ENCODE data around the gene CIB2.

Gene CIB2

GRCh38 chr15:78164010-78164409 lies 32.8 kb upstream of the CIB2 start (continued):
- TF ChIP-seq, protein P1, sequence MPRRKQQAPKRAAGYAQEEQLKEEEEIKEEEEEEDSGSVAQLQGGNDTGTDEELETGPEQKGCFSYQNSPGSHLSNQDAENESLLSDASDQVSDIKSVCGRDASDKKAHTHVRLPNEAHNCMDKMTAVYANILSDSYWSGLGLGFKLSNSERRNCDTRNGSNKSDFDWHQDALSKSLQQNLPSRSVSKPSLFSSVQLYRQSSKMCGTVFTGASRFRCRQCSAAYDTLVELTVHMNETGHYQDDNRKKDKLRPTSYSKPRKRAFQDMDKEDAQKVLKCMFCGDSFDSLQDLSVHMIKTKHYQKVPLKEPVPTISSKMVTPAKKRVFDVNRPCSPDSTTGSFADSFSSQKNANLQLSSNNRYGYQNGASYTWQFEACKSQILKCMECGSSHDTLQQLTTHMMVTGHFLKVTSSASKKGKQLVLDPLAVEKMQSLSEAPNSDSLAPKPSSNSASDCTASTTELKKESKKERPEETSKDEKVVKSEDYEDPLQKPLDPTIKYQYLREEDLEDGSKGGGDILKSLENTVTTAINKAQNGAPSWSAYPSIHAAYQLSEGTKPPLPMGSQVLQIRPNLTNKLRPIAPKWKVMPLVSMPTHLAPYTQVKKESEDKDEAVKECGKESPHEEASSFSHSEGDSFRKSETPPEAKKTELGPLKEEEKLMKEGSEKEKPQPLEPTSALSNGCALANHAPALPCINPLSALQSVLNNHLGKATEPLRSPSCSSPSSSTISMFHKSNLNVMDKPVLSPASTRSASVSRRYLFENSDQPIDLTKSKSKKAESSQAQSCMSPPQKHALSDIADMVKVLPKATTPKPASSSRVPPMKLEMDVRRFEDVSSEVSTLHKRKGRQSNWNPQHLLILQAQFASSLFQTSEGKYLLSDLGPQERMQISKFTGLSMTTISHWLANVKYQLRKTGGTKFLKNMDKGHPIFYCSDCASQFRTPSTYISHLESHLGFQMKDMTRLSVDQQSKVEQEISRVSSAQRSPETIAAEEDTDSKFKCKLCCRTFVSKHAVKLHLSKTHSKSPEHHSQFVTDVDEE (CRISPR knock-in tag; IDR thresholded peaks at IDR 0.05), result no peak
- TF ChIP-seq, protein P2, sequence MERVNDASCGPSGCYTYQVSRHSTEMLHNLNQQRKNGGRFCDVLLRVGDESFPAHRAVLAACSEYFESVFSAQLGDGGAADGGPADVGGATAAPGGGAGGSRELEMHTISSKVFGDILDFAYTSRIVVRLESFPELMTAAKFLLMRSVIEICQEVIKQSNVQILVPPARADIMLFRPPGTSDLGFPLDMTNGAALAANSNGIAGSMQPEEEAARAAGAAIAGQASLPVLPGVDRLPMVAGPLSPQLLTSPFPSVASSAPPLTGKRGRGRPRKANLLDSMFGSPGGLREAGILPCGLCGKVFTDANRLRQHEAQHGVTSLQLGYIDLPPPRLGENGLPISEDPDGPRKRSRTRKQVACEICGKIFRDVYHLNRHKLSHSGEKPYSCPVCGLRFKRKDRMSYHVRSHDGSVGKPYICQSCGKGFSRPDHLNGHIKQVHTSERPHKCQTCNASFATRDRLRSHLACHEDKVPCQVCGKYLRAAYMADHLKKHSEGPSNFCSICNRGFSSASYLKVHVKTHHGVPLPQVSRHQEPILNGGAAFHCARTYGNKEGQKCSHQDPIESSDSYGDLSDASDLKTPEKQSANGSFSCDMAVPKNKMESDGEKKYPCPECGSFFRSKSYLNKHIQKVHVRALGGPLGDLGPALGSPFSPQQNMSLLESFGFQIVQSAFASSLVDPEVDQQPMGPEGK (CRISPR knock-in tag; IDR thresholded peaks at IDR 0.05; ENCODE audit: borderline replicate concordance), result no peak
- TF ChIP-seq ESRRG (CRISPR knock-in tag; IDR thresholded peaks at IDR 0.05) (no peak), ISL1 (CRISPR knock-in tag; IDR thresholded peaks at IDR 0.05) (no peak), GLIS3 (CRISPR knock-in tag; IDR thresholded peaks at IDR 0.05) (no peak), CSDC2 (CRISPR knock-in tag; IDR thresholded peaks at IDR 0.05) (no peak), ZC3H10 (CRISPR knock-in tag; IDR thresholded peaks at IDR 0.05) (no peak)

- TF ChIP-seq GLIS3 (CRISPR knock-in tag; IDR thresholded peaks at IDR 0.05), result no peak
- TF ChIP-seq BACH2 (CRISPR knock-in tag; IDR thresholded peaks at IDR 0.05; ENCODE audit: borderline replicate concordance), result no peak
- TF ChIP-seq CSDC2 (CRISPR knock-in tag; IDR thresholded peaks at IDR 0.05), result no peak
- TF ChIP-seq TOX (CRISPR knock-in tag; IDR thresholded peaks at IDR 0.05; ENCODE audit: borderline replicate concordance), result no peak
- TF ChIP-seq ARNTL (CRISPR knock-in tag; IDR thresholded peaks at IDR 0.05; ENCODE audit: borderline replicate concordance, low read depth), result no peak
- no peak for TF ChIP-seq TCF4 (CRISPR knock-in tag; IDR thresholded peaks at IDR 0.05; ENCODE audit: borderline replicate concordance)
- TF ChIP-seq ZNF70 (CRISPR knock-in tag; IDR thresholded peaks at IDR 0.05), result no peak
- TF ChIP-seq, protein P3, sequence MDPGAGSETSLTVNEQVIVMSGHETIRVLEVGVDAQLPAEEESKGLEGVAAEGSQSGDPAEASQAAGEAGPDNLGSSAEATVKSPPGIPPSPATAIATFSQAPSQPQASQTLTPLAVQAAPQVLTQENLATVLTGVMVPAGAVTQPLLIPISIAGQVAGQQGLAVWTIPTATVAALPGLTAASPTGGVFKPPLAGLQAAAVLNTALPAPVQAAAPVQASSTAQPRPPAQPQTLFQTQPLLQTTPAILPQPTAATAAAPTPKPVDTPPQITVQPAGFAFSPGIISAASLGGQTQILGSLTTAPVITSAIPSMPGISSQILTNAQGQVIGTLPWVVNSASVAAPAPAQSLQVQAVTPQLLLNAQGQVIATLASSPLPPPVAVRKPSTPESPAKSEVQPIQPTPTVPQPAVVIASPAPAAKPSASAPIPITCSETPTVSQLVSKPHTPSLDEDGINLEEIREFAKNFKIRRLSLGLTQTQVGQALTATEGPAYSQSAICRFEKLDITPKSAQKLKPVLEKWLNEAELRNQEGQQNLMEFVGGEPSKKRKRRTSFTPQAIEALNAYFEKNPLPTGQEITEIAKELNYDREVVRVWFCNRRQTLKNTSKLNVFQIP (CRISPR knock-in tag; IDR thresholded peaks at IDR 0.05; ENCODE audit: borderline replicate concordance, low read depth), result no peak
- no peak for TF ChIP-seq SNAI2 (CRISPR knock-in tag; IDR thresholded peaks at IDR 0.05)
- TF ChIP-seq ZNF565 (CRISPR knock-in tag; conservative IDR thresholded peaks at IDR 0.05; ENCODE audit: low read depth), result no peak
- TF ChIP-seq ZFP30 (CRISPR knock-in tag; IDR thresholded peaks at IDR 0.05), result no peak
- TF ChIP-seq ISL1 (CRISPR knock-in tag; IDR thresholded peaks at IDR 0.05), result no peak
- TF ChIP-seq, protein P1 (CRISPR knock-in tag; IDR thresholded peaks at IDR 0.05), result no peak
- TF ChIP-seq, protein P2 (CRISPR knock-in tag; IDR thresholded peaks at IDR 0.05; ENCODE audit: borderline replicate concordance), result no peak
- no peak for TF ChIP-seq RARB (CRISPR knock-in tag; IDR thresholded peaks at IDR 0.05)
- TF ChIP-seq ESRRG (CRISPR knock-in tag; IDR thresholded peaks at IDR 0.05), result no peak
- TF ChIP-seq CREB5 (CRISPR knock-in tag; IDR thresholded peaks at IDR 0.05; ENCODE audit: low read depth), result no peak
- no peak for TF ChIP-seq OSR1 (CRISPR knock-in tag; IDR thresholded peaks at IDR 0.05)
- no peak for TF ChIP-seq ZFP3 (CRISPR knock-in tag; IDR thresholded peaks at IDR 0.05)
- no peak for ATAC-seq
Observed at GRCh38 chr15:78162038-78162437, 30.8 kb upstream of the CIB2 start.
